ENCODE data around the gene VAV1. TPM values are rescaled to one million over a fixed set of nuclear protein-coding genes. Genes with fewer than 3 reads are reported as not detected.

Gene VAV1
- total RNA-seq, 2 experiments from 2014 or later = 73.4 to 90.8 TPM

DNA sequence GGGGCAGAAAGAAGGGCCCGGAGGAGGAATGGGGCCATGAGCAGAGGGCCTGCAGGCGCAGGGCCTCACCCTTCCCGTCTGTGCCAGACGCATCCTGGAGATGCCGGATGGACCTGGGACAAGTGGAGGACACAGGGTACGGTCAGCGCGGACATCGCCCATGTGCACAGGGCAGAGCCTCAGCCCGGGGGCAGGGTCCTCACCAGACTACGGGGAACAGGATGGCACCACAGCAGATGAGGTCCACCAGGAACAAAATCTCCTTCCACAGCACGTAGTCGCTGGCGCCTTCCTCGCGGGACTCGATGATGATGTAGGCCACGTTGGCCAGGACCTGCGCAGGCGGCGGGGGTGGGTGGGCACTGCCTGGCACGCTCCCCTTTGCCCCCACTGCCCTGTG, 40.7 kb upstream of the VAV1 start:
- intact Hi-C loops (cut with DNase I, micrococcal nuclease) = no loop called here

GRCh38 chr19:6732803-6733337, 39.6 kb upstream of the VAV1 start:
- POLR2A ChIA-PET = no interaction called here
- CTCF ChIA-PET = interaction anchor here (0.9 to 1.2 kb wide), 3 partner anchors 11 to 131 kb away, joined by 3 to 4 read pairs (median 3); no protein-coding TSS in a partner anchor
- Mint-ChIP-seq H3K27ac (no peak overlapping the region), H3K4me3 (no peak overlapping the region), H3K9me3 (ENCODE audit: low read depth) (no peaks in the 10 kb centered on the region), H3K36me3 (ENCODE audit: low read depth) (peaks cover 19% of the 10 kb centered on the region), H3K27me3 (no peaks in the 10 kb centered on the region), H3K4me1 (peaks cover 14% of the 10 kb centered on the region)
- ATAC-seq (no peak), DNase-seq (no peak)
- intact Hi-C loops (cut with DNase I, micrococcal nuclease) = no loop called here

More for the DNA sequence above, 40.7 kb upstream of the VAV1 start:
- no peak overlapping the region for H3K4me3 Mint-ChIP-seq
- H3K27me3 Mint-ChIP-seq = no peaks in the 10 kb centered on the region
- no peak overlapping the region for H3K27ac Mint-ChIP-seq
- H3K36me3 Mint-ChIP-seq (ENCODE audit: low read depth) = peaks cover 19% of the 10 kb centered on the region
- DNase-seq (no peak), ATAC-seq (no peak)
- POLR2A ChIA-PET = no interaction called here
- H3K4me1 Mint-ChIP-seq = peaks cover 11% of the 10 kb centered on the region
- H3K9me3 Mint-ChIP-seq (ENCODE audit: low read depth) = no peaks in the 10 kb centered on the region
- CTCF ChIA-PET = no interaction called here

DNA sequence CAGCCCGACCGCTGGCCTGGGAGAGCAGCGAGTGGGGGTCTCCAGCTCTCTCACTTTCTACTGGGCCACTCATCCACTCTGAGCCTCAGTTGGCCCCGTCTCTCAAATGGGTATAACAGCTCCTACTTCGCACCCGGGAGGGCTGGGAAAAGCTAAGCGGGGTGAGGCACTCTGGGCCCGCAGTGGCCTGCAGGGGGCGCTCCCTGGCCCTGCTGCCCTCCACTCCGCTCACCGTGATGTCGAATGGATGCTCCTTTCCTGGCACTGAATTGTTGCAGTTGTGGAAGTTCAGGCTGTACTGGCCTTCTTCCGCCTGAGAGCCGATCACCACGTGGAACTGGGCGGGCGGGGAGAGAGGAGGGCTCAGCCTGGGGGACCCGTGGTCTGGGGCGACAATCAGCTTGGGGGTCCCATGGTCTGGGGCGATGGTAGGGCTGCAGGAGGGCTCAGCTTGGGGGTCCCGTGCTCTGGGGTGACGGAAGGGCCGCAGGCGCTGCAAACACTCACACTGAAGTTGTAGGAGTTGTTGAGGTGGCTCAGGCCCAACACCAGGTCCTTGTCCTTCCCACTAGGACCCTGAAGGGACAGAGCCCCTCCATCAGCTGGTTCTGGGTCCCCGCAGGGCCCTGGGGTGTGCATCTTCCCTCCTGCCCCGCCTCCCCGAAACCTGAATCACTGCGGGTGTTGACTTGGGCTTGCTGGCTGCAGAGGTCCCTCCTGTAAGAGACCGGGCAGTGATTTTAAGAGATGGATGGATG, 39.0 kb upstream of the VAV1 start:
- Mint-ChIP-seq H3K36me3 (ENCODE audit: low read depth) (peaks cover 19% of the 10 kb centered on the region), H3K27me3 (no peaks in the 10 kb centered on the region), H3K9me3 (ENCODE audit: low read depth) (no peaks in the 10 kb centered on the region), H3K4me3 (no peak overlapping the region), H3K27ac (no peak overlapping the region), H3K4me1 (peaks cover 20% of the 10 kb centered on the region)
- ChIA-PET POLR2A (interaction anchor here (0.6 kb wide), 1 partner anchor 66 kb away, joined by 3 read pairs; no protein-coding TSS in a partner anchor), CTCF (interaction anchor here (0.9 to 1.2 kb wide), 3 partner anchors 10 to 130 kb away, joined by 3 to 4 read pairs (median 3); no protein-coding TSS in a partner anchor)
- intact Hi-C loops (cut with DNase I, micrococcal nuclease) = no loop called here
- ATAC-seq (no peak), DNase-seq (peak; percentile 55)

DNA sequence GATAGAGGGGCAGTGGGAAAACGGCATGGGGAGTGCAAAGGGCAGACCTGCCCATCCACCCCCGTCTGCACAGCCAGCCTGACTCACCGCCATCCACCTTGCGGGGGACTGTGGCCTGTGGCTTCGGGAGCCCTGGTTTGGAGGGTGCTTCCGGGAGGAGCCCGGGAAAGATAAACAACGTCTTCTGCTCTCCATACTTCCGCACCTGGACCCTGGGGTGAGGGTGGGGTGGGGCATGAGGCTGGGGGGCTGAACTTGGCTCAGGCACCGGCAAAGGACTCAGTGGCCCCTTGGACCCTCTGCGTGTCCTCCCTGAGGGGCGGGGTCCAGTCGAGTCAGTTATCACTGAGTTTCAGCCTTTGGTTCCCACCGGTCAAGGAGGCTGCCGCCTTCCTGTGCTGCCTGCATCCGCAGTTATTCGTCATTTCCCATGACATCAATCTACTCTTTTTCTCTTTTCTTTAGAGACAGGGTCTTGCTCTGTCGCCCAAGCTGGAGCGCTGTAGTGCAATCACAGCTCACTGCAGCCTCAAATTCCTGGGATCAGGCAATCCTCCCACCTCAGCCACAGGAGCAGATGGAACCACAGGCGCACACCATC, 38.3 kb upstream of the VAV1 start:
- Mint-ChIP-seq H3K27me3 (no peaks in the 10 kb centered on the region), H3K9me3 (ENCODE audit: low read depth) (no peaks in the 10 kb centered on the region), H3K27ac (no peak overlapping the region), H3K36me3 (ENCODE audit: low read depth) (peaks cover 19% of the 10 kb centered on the region), H3K4me1 (peaks cover 27% of the 10 kb centered on the region), H3K4me3 (no peak overlapping the region)
- no peak for DNase-seq
- ChIA-PET CTCF (no interaction called here), POLR2A (no interaction called here)
- no peak for ATAC-seq
- intact Hi-C loops (cut with DNase I, micrococcal nuclease) = no loop called here

GRCh38 chr19:6735181-6735911, 37.2 kb upstream of the VAV1 start:
- ATAC-seq (no peak), DNase-seq (no peak)
- peak overlapping the region; percentile 89 for H3K4me3 Mint-ChIP-seq
- H3K27ac Mint-ChIP-seq = peak overlapping the region; percentile 98
- peaks cover 19% of the 10 kb centered on the region for H3K36me3 Mint-ChIP-seq (ENCODE audit: low read depth)
- peaks cover 29% of the 10 kb centered on the region for H3K4me1 Mint-ChIP-seq
- no peaks in the 10 kb centered on the region for H3K9me3 Mint-ChIP-seq (ENCODE audit: low read depth)
- no peaks in the 10 kb centered on the region for H3K27me3 Mint-ChIP-seq
- intact Hi-C loops (cut with DNase I, micrococcal nuclease) = loop anchor here in 1 of 2 experiments (5.0 kb wide), 1 partner anchor 1137 kb away; the partner anchor contains the start of gene PRR36
- ChIA-PET POLR2A (no interaction called here), CTCF (interaction anchor here (0.6 to 1.7 kb wide), 4 partner anchors 87 to 219 kb away, joined by 3 to 8 read pairs (median 3); no protein-coding TSS in a partner anchor)

- peak; percentile 26 for ATAC-seq
- POLR2A ChIA-PET = interaction anchor here (0.6 to 1.0 kb wide), 6 partner anchors 31 to 363 kb away, joined by 3 to 4 read pairs (median 4); no protein-coding TSS in a partner anchor
- Mint-ChIP-seq H3K27me3 (no peaks in the 10 kb centered on the region), H3K4me3 (peak overlapping the region; percentile 89), H3K4me1 (peaks cover 35% of the 10 kb centered on the region), H3K9me3 (ENCODE audit: low read depth) (no peaks in the 10 kb centered on the region), H3K27ac (peak overlapping the region; percentile 98), H3K36me3 (ENCODE audit: low read depth) (peaks cover 19% of the 10 kb centered on the region)
- DNase-seq = peak; percentile 83
- intact Hi-C loops (cut with DNase I, micrococcal nuclease) = loop anchor here (1.0 to 5.0 kb wide), 9 partner anchors 18 to 1136 kb away; partner anchors contain the start of genes PRR36 (in 1 of the 2) and TNFSF14 (in 1 of the 2)
- CTCF ChIA-PET = interaction anchor here (0.6 to 4.4 kb wide), 11 partner anchors 9 to 220 kb away, joined by 3 to 38 read pairs (median 4); no protein-coding TSS in a partner anchor
These were observed 36.2 kb upstream of the VAV1 start for GRCh38 chr19:6736169-6736916.

DNA sequence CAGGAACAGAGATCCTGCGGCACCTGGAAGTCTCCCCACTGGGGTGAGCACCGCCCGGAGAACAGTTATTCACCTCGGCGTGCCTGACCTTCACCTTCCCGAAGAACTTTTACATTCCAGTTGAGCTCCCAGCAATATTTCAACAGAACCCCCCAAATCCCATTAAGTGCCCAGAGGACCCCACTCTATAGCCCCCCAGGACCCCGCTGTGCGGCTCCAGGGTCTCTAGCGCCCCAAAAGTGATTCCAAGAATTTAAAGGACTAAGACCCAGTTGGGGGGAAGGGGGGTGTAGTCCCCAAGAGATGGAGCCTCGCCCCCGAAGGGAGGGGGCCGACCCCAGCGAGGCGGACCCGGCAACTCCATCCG, 35.6 kb upstream of the VAV1 start:
- intact Hi-C loops (cut with DNase I, micrococcal nuclease) = loop anchor here (1.0 to 5.0 kb wide), 25 partner anchors 18 to 1135 kb away; partner anchors contain the start of genes GTF2F1 (in 1 of the 2), PRR36 (in 1 of the 2), RFX2 (in 1 of the 2) and SH2D3A (in 1 of the 2)
- ChIA-PET POLR2A (interaction anchor here (0.6 to 1.8 kb wide), 9 partner anchors 52 to 362 kb away, joined by 3 to 7 read pairs (median 3); no protein-coding TSS in a partner anchor), CTCF (interaction anchor here (0.6 to 4.4 kb wide), 13 partner anchors 35 to 753 kb away, joined by 3 to 38 read pairs (median 4); partner anchors contain the start of genes TNFSF14 and VAV1)
- peaks cover 39% of the 10 kb centered on the region for H3K4me1 Mint-ChIP-seq
- H3K4me3 Mint-ChIP-seq = peak overlapping the region; percentile 89
- no peaks in the 10 kb centered on the region for H3K27me3 Mint-ChIP-seq
- H3K36me3 Mint-ChIP-seq (ENCODE audit: low read depth) = peaks cover 19% of the 10 kb centered on the region
- ATAC-seq (no peak), DNase-seq (no peak)
- H3K27ac Mint-ChIP-seq = peak overlapping the region; percentile 98
- H3K9me3 Mint-ChIP-seq (ENCODE audit: low read depth) = no peaks in the 10 kb centered on the region

DNA sequence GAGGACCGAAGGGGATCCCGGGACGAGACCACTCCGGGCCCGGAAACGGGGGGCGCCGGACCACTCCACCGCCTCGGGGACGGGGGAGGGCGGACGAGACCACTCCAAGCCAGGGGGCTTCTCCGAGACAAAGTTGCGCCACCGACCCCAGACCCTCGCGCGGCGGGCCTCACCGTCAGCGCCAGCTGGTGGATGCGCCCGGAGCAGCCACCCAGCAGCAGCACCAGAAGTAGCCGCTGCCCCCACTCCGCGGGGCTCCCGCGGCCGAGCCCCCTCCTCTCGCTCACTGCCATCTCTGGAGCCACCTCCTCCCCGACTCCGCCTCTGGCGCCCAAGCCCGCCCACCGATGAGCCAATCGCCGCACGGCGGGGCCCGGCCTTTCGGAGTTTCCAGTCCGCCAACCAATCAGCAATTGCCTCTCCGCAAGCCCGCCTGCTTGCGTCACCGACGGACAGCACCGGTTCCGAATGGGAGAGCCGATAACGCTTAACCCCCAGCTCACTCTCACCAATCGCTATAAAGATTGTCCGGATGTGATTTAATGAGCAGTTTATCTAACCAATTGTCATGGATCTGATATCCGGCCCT, 35.1 kb upstream of the VAV1 start, which contains the start of gene GPR108:
GPR108 (minus strand) TSS at position 297 of the 589 bp plus-strand sequence; CDS start at position 293, 4 bp downstream.
- ChIA-PET CTCF (interaction anchor here (0.6 to 4.4 kb wide), 16 partner anchors 13 to 753 kb away, joined by 3 to 38 read pairs (median 4); partner anchors contain the start of genes SH2D3A, TNFSF14 and VAV1), POLR2A (interaction anchor here (0.6 to 1.8 kb wide), 8 partner anchors 18 to 1033 kb away, joined by 3 to 7 read pairs (median 4); no protein-coding TSS in a partner anchor)
- DNase-seq (peak; percentile 100), ATAC-seq (peak; percentile 81)
- H3K4me3 Mint-ChIP-seq = peak within 1 kb of the TSS; percentile 89
- no peaks in the 10 kb centered on the region for H3K27me3 Mint-ChIP-seq
- peaks cover 17% of the 10 kb centered on the region for H3K36me3 Mint-ChIP-seq (ENCODE audit: low read depth)
- no peaks in the 10 kb centered on the region for H3K9me3 Mint-ChIP-seq (ENCODE audit: low read depth)
- H3K27ac Mint-ChIP-seq = peak within 1 kb of the TSS; percentile 98
- intact Hi-C loops (cut with DNase I, micrococcal nuclease) = loop anchor here (1.0 to 5.0 kb wide), 22 partner anchors 19 to 1135 kb away; partner anchors contain the start of genes GTF2F1 (in 1 of the 2), PRR36 (in 1 of the 2), RFX2 (in 1 of the 2) and SH2D3A (in 1 of the 2)
- H3K4me1 Mint-ChIP-seq = peaks cover 39% of the 10 kb centered on the region

DNA sequence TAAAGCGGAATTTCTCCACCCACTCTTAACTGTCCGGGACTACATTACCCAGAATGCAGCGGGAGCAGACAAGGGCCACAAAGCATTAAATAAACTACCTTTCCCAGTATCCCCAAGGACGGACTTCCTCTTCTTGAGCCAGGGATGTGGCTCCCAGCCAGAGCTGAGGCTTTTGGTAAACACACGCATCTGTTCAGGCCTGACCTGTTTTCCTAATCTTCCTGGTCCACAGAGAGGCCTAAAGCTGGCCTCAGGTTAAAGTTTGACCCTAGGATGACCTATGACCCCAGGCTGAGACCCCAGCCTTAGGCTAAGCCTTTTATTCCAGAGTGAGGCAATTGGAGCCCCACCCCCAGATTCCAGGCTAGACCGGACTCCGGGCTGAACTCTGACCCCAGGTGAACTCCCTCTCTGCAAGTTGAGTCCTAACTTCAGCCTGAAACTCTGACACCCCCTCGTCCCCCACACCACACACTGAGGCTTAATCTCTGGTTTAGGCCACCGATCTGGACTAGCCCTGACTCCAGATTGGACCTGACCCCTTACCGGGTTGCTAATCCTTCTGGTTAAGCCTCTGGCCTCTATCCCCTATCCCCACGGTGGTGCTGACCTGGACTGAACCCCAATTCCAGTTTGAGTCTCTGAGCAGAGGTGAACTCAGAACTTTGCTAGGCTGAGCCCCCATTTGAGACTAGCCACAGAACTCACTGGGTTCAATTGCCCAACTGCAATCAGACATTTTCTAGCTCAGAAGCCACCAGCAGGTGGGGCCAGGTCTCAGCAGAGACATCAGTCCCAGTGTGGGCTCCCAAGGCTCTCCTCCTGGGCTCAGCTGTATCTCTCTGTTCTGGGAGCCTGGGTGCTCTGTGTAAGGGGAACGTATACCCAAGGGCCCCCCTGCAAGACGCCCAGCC, 34.4 kb upstream of the VAV1 start:
- peak overlapping the region; percentile 98 for H3K27ac Mint-ChIP-seq
- H3K4me3 Mint-ChIP-seq = peak overlapping the region; percentile 89
- H3K9me3 Mint-ChIP-seq (ENCODE audit: low read depth) = no peaks in the 10 kb centered on the region
- H3K27me3 Mint-ChIP-seq = no peaks in the 10 kb centered on the region
- ChIA-PET CTCF (interaction anchor here (0.6 to 4.4 kb wide), 21 partner anchors 12 to 1263 kb away, joined by 3 to 38 read pairs (median 4); partner anchors contain the start of genes SH2D3A, TNFSF14 and VAV1), POLR2A (interaction anchor here (0.6 to 1.8 kb wide), 10 partner anchors 17 to 1034 kb away, joined by 3 to 7 read pairs (median 4); partner anchors contain the start of gene VAV1)
- ATAC-seq = peak; percentile 31
- intact Hi-C loops (cut with DNase I, micrococcal nuclease) = loop anchor here (1.0 to 5.0 kb wide), 24 partner anchors 15 to 1134 kb away; partner anchors contain the start of genes GTF2F1 (in 1 of the 2), PRR36 (in 1 of the 2), RFX2 (in 1 of the 2) and SH2D3A (in 1 of the 2)
- peaks cover 19% of the 10 kb centered on the region for H3K36me3 Mint-ChIP-seq (ENCODE audit: low read depth)
- peaks cover 39% of the 10 kb centered on the region for H3K4me1 Mint-ChIP-seq
- peak; percentile 91 for DNase-seq

All from activated CD4-positive, alpha-beta T cell treated with anti-CD3 and anti-CD28 coated beads for 36 hours (primary cell).